ENCODE results near the gene PEAK1.

The PEAK1 gene

GRCh38 chr15:77120576-77120975 lies 299.3 kb downstream of the PEAK1 start:
- DNase-seq, result no peak

GRCh38 chr15:77119446-77119845 lies 300.5 kb downstream of the PEAK1 start:
- no peak for DNase-seq

- peak; percentile 63 for DNase-seq
These were observed 301.0 kb downstream of the PEAK1 start for GRCh38 chr15:77118882-77119321.

- DNase-seq, result no peak
These were observed 304.7 kb downstream of the PEAK1 start for GRCh38 chr15:77115179-77115578.

- no peak for DNase-seq
These were observed 306.9 kb downstream of the PEAK1 start for GRCh38 chr15:77112838-77113504.

- DNase-seq, result no peak
These were observed 308.1 kb downstream of the PEAK1 start for GRCh38 chr15:77111789-77112188.

GRCh38 chr15:77107531-77108355 lies 312.2 kb downstream of the PEAK1 start:
- DNase-seq, result peak; percentile 26

GRCh38 chr15:77107068-77107467 lies 312.8 kb downstream of the PEAK1 start:
- DNase-seq, result no peak

- DNase-seq, result no peak
These were observed 315.7 kb downstream of the PEAK1 start for GRCh38 chr15:77104155-77104554.

GRCh38 chr15:77099741-77100463 lies 320.0 kb downstream of the PEAK1 start:
- no peak for DNase-seq

GRCh38 chr15:77098572-77098971 lies 321.3 kb downstream of the PEAK1 start:
- no peak for DNase-seq

GRCh38 chr15:77097921-77098320 lies 322.0 kb downstream of the PEAK1 start:
- no peak for DNase-seq

- DNase-seq, result peak; percentile 87
These were observed 322.6 kb downstream of the PEAK1 start for GRCh38 chr15:77097248-77097721.

- no peak for DNase-seq
These were observed 323.4 kb downstream of the PEAK1 start for GRCh38 chr15:77096541-77096940.

GRCh38 chr15:77096138-77096537 lies 323.8 kb downstream of the PEAK1 start:
- no peak for DNase-seq

- no peak for DNase-seq
These were observed 325.4 kb downstream of the PEAK1 start for GRCh38 chr15:77094397-77095030.

GRCh38 chr15:77093436-77093835 lies 326.5 kb downstream of the PEAK1 start:
- DNase-seq, result no peak

- peak; percentile 16 for DNase-seq
These were observed 328.8 kb downstream of the PEAK1 start for GRCh38 chr15:77091097-77091496.

- DNase-seq, result no peak
These were observed 332.7 kb downstream of the PEAK1 start for GRCh38 chr15:77087213-77087612.

- DNase-seq, result peak; percentile 90
These were observed 334.6 kb downstream of the PEAK1 start for GRCh38 chr15:77085297-77085696.

- no peak for DNase-seq
These were observed 335.5 kb downstream of the PEAK1 start for GRCh38 chr15:77084436-77084835.

- peak; percentile 41 for DNase-seq
These were observed 336.3 kb downstream of the PEAK1 start for GRCh38 chr15:77083381-77084160.
